Measurements from ENCODE around the gene CDC42.
"Not testable (repeated sequence)": the region's sequence is repeated elsewhere in the genome, so short reads cannot be mapped to it uniquely, and the experiment has no call there.

CDC42 gene

GRCh38 chr1:22052115-22053016 lies at the start of gene CDC42:
Gene CDC42, plus strand, starts transcription at chr1:22052709. Its CDS starts 25,770 bp downstream, at chr1:22078479.
- FAIRE-seq, result no peak

- not testable (repeated sequence) for FAIRE-seq
Observed at GRCh38 chr1:22002875-22003274, 49.6 kb upstream of the CDC42 start.

GRCh38 chr1:22003959-22004358 lies 48.5 kb upstream of the CDC42 start:
- FAIRE-seq, result not testable (repeated sequence)

- not testable (repeated sequence) for FAIRE-seq
Observed at GRCh38 chr1:22005261-22006149, 47.0 kb upstream of the CDC42 start.

- not testable (repeated sequence) for FAIRE-seq
Observed at GRCh38 chr1:22006736-22007135, 45.8 kb upstream of the CDC42 start.

GRCh38 chr1:22007262-22007661 lies 45.2 kb upstream of the CDC42 start:
- not testable (repeated sequence) for FAIRE-seq

- FAIRE-seq, result not testable (repeated sequence)
Observed at GRCh38 chr1:22009566-22009965, 42.9 kb upstream of the CDC42 start.

- FAIRE-seq, result not testable (repeated sequence)
Observed at GRCh38 chr1:22012752-22013151, 39.8 kb upstream of the CDC42 start.

- FAIRE-seq, result not testable (repeated sequence)
Observed at GRCh38 chr1:22014575-22015206, 37.8 kb upstream of the CDC42 start.

- no peak for FAIRE-seq
Observed at GRCh38 chr1:22018583-22019559, 33.6 kb upstream of the CDC42 start.

- FAIRE-seq, result no peak
Observed at GRCh38 chr1:22021061-22021460, 31.4 kb upstream of the CDC42 start.

GRCh38 chr1:22024485-22025367 lies 27.8 kb upstream of the CDC42 start:
- FAIRE-seq, result no peak

GRCh38 chr1:22025368-22026155 lies 26.9 kb upstream of the CDC42 start:
- FAIRE-seq, result peak; percentile 18

- no peak for FAIRE-seq
Observed at GRCh38 chr1:22026924-22027289, 25.6 kb upstream of the CDC42 start.

- no peak for FAIRE-seq
Observed at GRCh38 chr1:22030057-22030456, 22.5 kb upstream of the CDC42 start.

- FAIRE-seq, result no peak
Observed at GRCh38 chr1:22030473-22030872, 22.0 kb upstream of the CDC42 start.

GRCh38 chr1:22031214-22031962 lies 21.1 kb upstream of the CDC42 start:
- FAIRE-seq, result no peak

GRCh38 chr1:22034834-22035233 lies 17.7 kb upstream of the CDC42 start:
- not testable (repeated sequence) for FAIRE-seq

- no peak for FAIRE-seq
Observed at GRCh38 chr1:22037520-22037919, 15.0 kb upstream of the CDC42 start.

Data from endometrium (tissue), 2 donors.